NOMO-1 treated with dmso at 0.1 percent for 144 hours (cell line): ENCODE data around the gene SASH1.

Source experiments
- DNase-seq: peaks from one replicate; lab custom pipeline; 2025; ENCODE audit not compliant: unreplicated experiment; lab: John Stamatoyannopoulos, UW

The SASH1 gene

GRCh38 chr6:148538261-148539190 lies 195.9 kb downstream of the SASH1 start:
- DNase-seq, result no peak

GRCh38 chr6:148543540-148543939 lies 200.9 kb downstream of the SASH1 start:
- DNase-seq, result no peak

GRCh38 chr6:148544421-148544820 lies 201.8 kb downstream of the SASH1 start:
- DNase-seq, result no peak

GRCh38 chr6:148545901-148546300 lies 203.3 kb downstream of the SASH1 start:
- DNase-seq, result no peak

- DNase-seq, result no peak
Observed at GRCh38 chr6:148547110-148547509, 204.5 kb downstream of the SASH1 start.

GRCh38 chr6:148548065-148548748 lies 205.6 kb downstream of the SASH1 start:
- no peak for DNase-seq

GRCh38 chr6:148548749-148549140 lies 206.1 kb downstream of the SASH1 start:
- DNase-seq, result no peak

GRCh38 chr6:148550569-148550968 lies 207.9 kb downstream of the SASH1 start:
- DNase-seq, result no peak

GRCh38 chr6:148551226-148551625 lies 208.6 kb downstream of the SASH1 start:
- no peak for DNase-seq

- DNase-seq, result no peak
Observed at GRCh38 chr6:148556410-148556809, 213.8 kb downstream of the SASH1 start.

GRCh38 chr6:148557796-148558321 lies 215.2 kb downstream of the SASH1 start:
- peak; percentile 71 for DNase-seq

GRCh38 chr6:148559848-148560433 lies 217.3 kb downstream of the SASH1 start:
- DNase-seq, result peak; percentile 41

- DNase-seq, result no peak
Observed at GRCh38 chr6:148561629-148562028, 219.0 kb downstream of the SASH1 start.

GRCh38 chr6:148563066-148563465 lies 220.4 kb downstream of the SASH1 start:
- DNase-seq, result no peak

GRCh38 chr6:148564494-148565035 lies 221.9 kb downstream of the SASH1 start:
- DNase-seq, result no peak

GRCh38 chr6:148565321-148565926 lies 222.8 kb downstream of the SASH1 start:
- DNase-seq, result no peak

GRCh38 chr6:148565930-148566663 lies 223.5 kb downstream of the SASH1 start:
- DNase-seq, result no peak

- no peak for DNase-seq
Observed at GRCh38 chr6:148566664-148567350, 224.2 kb downstream of the SASH1 start.

GRCh38 chr6:148570456-148570855 lies 227.8 kb downstream of the SASH1 start:
- no peak for DNase-seq
